Measurements from ENCODE around the gene GASK1B.

DNA sequence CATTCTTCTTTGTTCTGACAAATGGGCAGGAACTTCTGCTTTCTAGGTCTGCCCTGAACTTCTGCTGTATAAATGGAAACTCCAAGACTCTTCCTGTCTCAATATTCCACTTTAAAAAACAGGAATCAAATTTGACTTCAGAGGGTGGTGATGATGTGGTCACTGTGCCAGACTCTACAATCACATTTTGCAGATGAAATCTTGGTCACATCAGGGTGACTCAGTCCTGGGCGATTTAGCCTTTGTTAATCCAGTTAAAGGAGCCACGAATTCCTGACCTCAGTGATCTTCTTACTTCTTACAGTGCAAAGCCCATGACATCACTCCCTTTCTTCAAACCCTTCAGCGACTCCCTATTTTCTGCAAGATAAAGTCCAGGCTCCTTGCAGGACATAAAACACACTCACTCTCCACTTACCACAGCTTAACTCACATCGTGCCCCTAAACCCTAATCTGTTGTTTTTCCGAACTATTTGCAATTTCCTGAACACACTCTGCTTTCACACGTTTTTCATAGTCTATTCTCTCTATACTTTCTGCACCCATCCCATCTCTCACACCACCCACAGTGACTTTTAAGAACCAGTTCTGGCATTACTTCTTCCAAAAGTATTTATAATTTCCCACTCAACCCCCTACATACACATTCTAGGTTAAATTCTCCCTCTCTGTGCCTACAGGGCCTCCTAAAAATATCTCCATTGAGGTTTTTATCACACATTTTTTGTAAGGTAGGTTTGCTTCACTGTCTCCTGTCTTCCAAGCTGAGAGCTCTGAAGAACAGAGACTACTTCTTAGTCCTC lies 11.1 kb downstream of the GASK1B start:
- TF ChIP-seq, protein P1, sequence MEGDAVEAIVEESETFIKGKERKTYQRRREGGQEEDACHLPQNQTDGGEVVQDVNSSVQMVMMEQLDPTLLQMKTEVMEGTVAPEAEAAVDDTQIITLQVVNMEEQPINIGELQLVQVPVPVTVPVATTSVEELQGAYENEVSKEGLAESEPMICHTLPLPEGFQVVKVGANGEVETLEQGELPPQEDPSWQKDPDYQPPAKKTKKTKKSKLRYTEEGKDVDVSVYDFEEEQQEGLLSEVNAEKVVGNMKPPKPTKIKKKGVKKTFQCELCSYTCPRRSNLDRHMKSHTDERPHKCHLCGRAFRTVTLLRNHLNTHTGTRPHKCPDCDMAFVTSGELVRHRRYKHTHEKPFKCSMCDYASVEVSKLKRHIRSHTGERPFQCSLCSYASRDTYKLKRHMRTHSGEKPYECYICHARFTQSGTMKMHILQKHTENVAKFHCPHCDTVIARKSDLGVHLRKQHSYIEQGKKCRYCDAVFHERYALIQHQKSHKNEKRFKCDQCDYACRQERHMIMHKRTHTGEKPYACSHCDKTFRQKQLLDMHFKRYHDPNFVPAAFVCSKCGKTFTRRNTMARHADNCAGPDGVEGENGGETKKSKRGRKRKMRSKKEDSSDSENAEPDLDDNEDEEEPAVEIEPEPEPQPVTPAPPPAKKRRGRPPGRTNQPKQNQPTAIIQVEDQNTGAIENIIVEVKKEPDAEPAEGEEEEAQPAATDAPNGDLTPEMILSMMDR (IDR thresholded peaks at IDR 0.05): no peak
- no peak for TF ChIP-seq POLR2AphosphoS5 (IDR thresholded peaks at IDR 0.05)

All from prostate gland (tissue), 2 donors.